ENCODE data around the gene EBNA1BP2.
"Not testable (repeated sequence)": the region's sequence is repeated elsewhere in the genome, so short reads cannot be mapped to it uniquely, and the experiment has no call there.

The EBNA1BP2 gene

DNA sequence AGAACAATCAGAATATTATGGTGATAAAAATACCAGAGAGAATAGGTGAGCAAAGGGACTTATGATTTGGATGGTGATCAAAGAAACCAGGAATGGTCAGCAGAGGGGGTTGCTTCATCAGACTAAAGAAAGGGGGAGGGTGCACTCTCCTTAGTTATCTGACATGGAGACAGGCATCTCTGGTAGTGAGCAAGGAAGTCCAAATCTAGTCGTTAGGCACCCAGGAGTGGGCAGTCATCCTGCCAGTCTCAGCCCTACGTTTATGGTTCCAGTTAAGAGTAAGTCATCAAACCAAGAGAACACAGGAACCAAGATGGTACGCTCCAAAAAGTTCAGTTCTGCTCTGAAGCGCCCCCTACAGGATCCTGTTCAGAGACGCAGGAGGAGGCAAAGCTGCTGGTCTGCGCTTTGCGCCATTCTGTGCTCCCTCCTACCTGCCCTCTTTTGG, 28.6 kb downstream of the EBNA1BP2 start:
- Histone ChIP-seq H3K4me1 (ENCODE audit: control insufficient read depth, insufficient read depth, low read length) (peaks cover 5% of the 10 kb centered on the region), H3K36me3 (ENCODE audit: control insufficient read depth, insufficient read depth, low read length) (no peaks in the 10 kb centered on the region), H3K4me3 (ENCODE audit: low read length) (no peak overlapping the region), H3K27me3 (ENCODE audit: control insufficient read depth, insufficient read depth, low read length) (no peaks in the 10 kb centered on the region), H3K27ac (ENCODE audit: low read length) (no peak overlapping the region), H3K9me3 (ENCODE audit: control insufficient read depth, insufficient read depth, low read length) (no peaks in the 10 kb centered on the region)
- no CpG with 5 or more reads among the region's 7 CpGs for WGBS (ENCODE audit: insufficient coverage, insufficient read length)
- DNase-seq (ENCODE audit: low read depth, low spot score), result peak; percentile 70

DNA sequence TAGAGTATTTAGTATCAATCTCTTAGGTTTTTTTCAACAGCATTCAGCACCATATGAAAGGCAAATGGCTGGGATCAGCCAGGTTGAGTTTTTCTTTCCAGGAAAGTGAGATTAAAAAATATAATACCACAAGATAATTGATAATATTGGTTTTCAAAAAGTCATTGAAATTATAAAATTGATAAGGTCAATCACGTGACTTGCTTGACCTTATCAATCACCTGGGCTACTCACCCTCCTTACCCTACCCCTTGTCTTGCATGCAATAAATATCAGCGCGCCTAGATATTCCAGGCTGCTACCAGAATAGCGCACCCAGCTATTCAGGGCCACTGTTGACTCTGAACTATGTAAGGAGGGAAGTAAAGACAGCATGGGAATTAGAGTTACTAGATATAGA, 31.5 kb downstream of the EBNA1BP2 start:
- Histone ChIP-seq H3K27me3 (ENCODE audit: control insufficient read depth, insufficient read depth, low read length) (no peaks in the 10 kb centered on the region), H3K4me1 (ENCODE audit: control insufficient read depth, insufficient read depth, low read length) (peaks cover 2% of the 10 kb centered on the region; the same call in 1 of the 2 replicates), H3K9me3 (ENCODE audit: control insufficient read depth, insufficient read depth, low read length) (no peaks in the 10 kb centered on the region), H3K36me3 (ENCODE audit: control insufficient read depth, insufficient read depth, low read length) (no peaks in the 10 kb centered on the region; the same call in 1 of the 2 replicates), H3K4me3 (ENCODE audit: low read length) (no peak overlapping the region), H3K27ac (ENCODE audit: low read length) (no peak overlapping the region)
- DNase-seq (ENCODE audit: low read depth, low spot score), result no peak
- no CpG with 5 or more reads among the region's 4 CpGs for WGBS (ENCODE audit: insufficient coverage, insufficient read length)

DNA sequence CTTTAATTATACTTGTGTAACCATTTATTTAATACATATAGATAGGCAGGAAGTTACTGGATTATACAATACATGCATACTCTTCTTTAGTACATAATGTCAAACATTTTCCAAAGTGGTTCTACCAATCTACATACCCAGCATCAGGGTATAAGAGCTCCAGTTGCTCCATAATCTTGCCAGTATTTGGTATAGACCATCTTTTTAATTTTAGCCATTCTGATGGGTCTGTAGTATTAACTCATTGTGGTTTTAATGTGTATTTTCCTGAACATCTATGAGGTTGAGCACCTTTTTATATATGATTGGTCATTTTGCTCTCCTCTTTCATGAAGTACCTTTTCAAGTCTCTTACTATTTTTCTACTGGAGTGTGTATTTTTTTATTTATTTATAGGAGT, 32.1 kb downstream of the EBNA1BP2 start:
- Histone ChIP-seq H3K4me1 (ENCODE audit: control insufficient read depth, insufficient read depth, low read length) (peaks cover 2% of the 10 kb centered on the region; the same call in 1 of the 2 replicates), H3K4me3 (ENCODE audit: low read length) (no peak overlapping the region), H3K36me3 (ENCODE audit: control insufficient read depth, insufficient read depth, low read length) (no peaks in the 10 kb centered on the region; the same call in 1 of the 2 replicates), H3K9me3 (ENCODE audit: control insufficient read depth, insufficient read depth, low read length) (no peaks in the 10 kb centered on the region), H3K27me3 (ENCODE audit: control insufficient read depth, insufficient read depth, low read length) (no peaks in the 10 kb centered on the region), H3K27ac (ENCODE audit: low read length) (no peak overlapping the region)
- no peak for DNase-seq (ENCODE audit: low read depth, low spot score)

DNA sequence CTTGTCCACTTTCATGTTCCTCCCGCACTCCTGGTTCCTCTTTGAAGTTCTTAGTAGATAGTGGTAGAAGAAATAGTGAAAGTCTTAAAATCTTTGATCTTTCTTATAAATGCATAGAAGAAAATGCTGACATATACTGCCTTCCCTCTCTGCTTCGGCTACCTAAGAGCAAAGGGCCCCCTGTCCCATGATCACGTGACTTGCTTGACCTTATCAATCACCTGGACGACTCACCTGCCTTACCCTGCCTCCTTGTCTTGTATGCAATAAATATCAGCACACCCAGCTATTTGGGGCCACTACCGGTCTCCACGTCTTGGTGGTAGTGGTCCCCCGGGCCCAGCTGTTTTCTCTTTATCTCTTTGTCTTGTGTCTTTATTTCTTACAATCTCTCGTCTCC, 32.8 kb downstream of the EBNA1BP2 start:
- not testable (repeated sequence) for H3K27ac ChIP-seq (ENCODE audit: low read length); H3K36me3 ChIP-seq (ENCODE audit: control insufficient read depth, insufficient read depth, low read length); H3K4me1 ChIP-seq (ENCODE audit: control insufficient read depth, insufficient read depth, low read length); H3K9me3 ChIP-seq (ENCODE audit: control insufficient read depth, insufficient read depth, low read length); DNase-seq (ENCODE audit: low read depth, low spot score); H3K27me3 ChIP-seq (ENCODE audit: control insufficient read depth, insufficient read depth, low read length); H3K4me3 ChIP-seq (ENCODE audit: low read length)
- WGBS (ENCODE audit: insufficient coverage, insufficient read length), result no CpG with 5 or more reads among the region's 8 CpGs

DNA sequence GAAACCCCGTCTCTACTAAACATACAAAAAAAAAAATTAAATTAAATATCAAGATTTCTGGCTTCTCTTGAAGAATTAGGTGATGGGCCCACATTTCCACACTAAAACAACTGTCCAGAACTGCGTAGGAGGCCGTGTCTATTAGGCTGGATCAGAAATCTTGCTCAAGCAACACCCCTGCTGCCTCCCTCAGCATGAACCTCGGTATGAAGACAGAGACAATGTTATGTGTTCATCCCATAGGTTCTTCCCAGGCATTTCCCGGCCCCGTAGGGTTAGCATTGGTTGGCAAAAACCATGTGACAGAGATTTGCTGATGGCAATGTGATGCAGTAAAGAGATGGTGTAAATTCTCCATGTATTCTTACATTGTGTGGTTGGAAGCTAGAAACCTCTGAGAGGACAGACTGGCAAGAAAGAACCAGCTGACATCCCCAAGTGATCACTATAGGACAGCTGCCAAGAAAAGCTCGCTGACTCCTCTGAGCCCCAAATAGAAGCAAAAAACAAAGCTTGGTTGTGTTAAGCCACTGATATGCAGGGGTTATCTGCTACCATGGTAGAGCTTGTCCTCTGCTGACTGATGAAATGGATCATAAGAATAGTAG, 34.5 kb downstream of the EBNA1BP2 start:
- no peaks in the 10 kb centered on the region for H3K4me1 ChIP-seq (ENCODE audit: control insufficient read depth, insufficient read depth, low read length)
- H3K36me3 ChIP-seq (ENCODE audit: control insufficient read depth, insufficient read depth, low read length), result no peaks in the 10 kb centered on the region; the same call in 1 of the 2 replicates
- no CpG with 5 or more reads among the region's 7 CpGs for WGBS (ENCODE audit: insufficient coverage, insufficient read length)
- H3K27me3 ChIP-seq (ENCODE audit: control insufficient read depth, insufficient read depth, low read length), result no peaks in the 10 kb centered on the region
- H3K27ac ChIP-seq (ENCODE audit: low read length), result no peak overlapping the region
- no peak for DNase-seq (ENCODE audit: low read depth, low spot score)
- H3K9me3 ChIP-seq (ENCODE audit: control insufficient read depth, insufficient read depth, low read length), result no peaks in the 10 kb centered on the region; the same call in none of the 2 replicates
- H3K4me3 ChIP-seq (ENCODE audit: low read length), result no peak overlapping the region

DNA sequence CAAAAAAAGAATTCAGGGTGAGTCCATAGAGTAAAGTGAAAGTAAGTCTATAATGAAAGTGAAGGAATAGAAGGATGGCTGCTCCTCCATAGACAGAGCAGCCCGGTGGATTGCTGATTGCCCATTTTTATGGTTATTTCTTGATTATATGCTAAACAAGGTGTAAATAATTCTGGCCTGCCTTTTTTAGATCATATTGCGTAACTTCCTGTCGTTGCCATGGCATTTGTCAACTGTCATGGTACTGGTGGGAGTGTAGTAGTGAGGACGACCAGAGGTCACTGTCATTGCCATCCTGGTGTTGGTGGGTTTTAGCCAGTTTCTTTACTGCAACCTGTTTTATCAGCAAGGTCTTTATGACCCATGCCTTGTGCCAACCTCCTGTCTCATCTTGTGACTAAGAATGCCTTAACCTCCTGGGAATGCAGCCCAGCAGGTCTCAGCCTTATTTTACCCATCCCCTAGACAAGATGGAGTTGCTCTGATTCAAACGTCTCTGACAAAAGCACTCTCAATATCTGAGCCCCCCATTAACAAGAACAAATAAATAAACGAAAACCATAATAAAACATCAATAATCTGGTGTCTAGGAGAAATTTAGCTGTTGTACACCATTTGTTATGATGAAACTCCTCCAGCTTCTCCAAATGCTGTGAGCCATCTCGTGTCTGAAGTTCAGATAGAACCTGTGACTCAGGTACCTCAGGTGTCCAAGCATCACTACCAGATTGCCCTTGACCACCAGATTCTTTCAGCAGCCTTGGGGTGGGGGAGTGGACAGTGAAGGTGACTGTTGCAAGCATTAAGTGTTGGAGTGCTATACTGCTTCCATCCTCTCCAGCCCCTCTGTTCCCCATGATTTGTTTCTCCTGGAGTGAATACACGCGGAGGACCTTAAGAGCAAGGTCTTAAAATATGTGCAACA, 36.0 kb downstream of the EBNA1BP2 start:
- Histone ChIP-seq H3K27ac (ENCODE audit: low read length) (no peak overlapping the region), H3K4me1 (ENCODE audit: control insufficient read depth, insufficient read depth, low read length) (no peaks in the 10 kb centered on the region), H3K4me3 (ENCODE audit: low read length) (no peak overlapping the region), H3K9me3 (ENCODE audit: control insufficient read depth, insufficient read depth, low read length) (no peaks in the 10 kb centered on the region; the same call in none of the 2 replicates), H3K27me3 (ENCODE audit: control insufficient read depth, insufficient read depth, low read length) (no peaks in the 10 kb centered on the region), H3K36me3 (ENCODE audit: control insufficient read depth, insufficient read depth, low read length) (no peaks in the 10 kb centered on the region; the same call in 1 of the 2 replicates)
- WGBS (ENCODE audit: insufficient coverage, insufficient read length), result no CpG with 5 or more reads among the region's 9 CpGs
- no peak for DNase-seq (ENCODE audit: low read depth, low spot score)

DNA sequence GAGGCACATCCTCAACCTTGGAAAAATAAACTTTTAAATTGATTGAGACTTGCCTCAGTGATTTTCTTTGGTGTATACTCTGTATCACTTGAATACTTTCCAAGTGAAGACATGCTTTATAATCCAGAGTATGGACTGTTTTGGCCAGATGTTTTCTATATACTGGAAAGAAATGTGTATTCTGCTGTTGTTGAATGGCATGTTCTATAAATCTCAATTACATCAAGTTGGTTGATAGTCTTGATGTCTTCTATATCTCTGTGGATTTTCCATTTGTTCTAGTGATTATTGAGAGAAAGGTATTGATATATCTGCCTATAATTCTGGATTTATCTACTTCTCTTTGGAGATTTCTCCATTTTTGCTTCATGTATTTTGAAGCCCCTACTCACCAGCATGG, 37.5 kb downstream of the EBNA1BP2 start:
- no peaks in the 10 kb centered on the region for H3K27me3 ChIP-seq (ENCODE audit: control insufficient read depth, insufficient read depth, low read length)
- no peaks in the 10 kb centered on the region for H3K4me1 ChIP-seq (ENCODE audit: control insufficient read depth, insufficient read depth, low read length)
- H3K4me3 ChIP-seq (ENCODE audit: low read length), result no peak overlapping the region
- no peaks in the 10 kb centered on the region; the same call in 1 of the 2 replicates for H3K36me3 ChIP-seq (ENCODE audit: control insufficient read depth, insufficient read depth, low read length)
- no peak overlapping the region for H3K27ac ChIP-seq (ENCODE audit: low read length)
- no peak for DNase-seq (ENCODE audit: low read depth, low spot score)
- no peaks in the 10 kb centered on the region; the same call in none of the 2 replicates for H3K9me3 ChIP-seq (ENCODE audit: control insufficient read depth, insufficient read depth, low read length)

DNA sequence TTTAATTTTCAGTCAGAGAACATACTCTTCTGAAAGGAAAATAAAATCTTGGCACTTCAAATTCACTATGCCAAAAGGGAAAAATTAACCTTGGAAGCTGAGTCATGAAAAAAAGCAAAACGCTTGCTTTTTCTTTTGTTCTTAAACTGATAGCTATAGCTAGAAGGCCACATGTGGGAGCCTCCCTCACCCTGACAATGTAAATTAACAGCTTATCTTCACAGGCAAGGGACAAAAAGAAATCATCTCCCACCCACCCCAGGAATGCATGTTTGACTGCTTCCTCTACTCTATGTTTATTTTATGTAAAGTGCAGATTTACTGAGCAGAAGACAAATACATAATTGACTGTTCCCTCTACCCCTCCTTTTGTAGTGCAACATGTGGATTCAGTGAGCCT, 38.0 kb downstream of the EBNA1BP2 start:
- Histone ChIP-seq H3K4me1 (ENCODE audit: control insufficient read depth, insufficient read depth, low read length) (no peaks in the 10 kb centered on the region), H3K9me3 (ENCODE audit: control insufficient read depth, insufficient read depth, low read length) (no peaks in the 10 kb centered on the region; the same call in none of the 2 replicates), H3K27ac (ENCODE audit: low read length) (no peak overlapping the region), H3K27me3 (ENCODE audit: control insufficient read depth, insufficient read depth, low read length) (no peaks in the 10 kb centered on the region), H3K36me3 (ENCODE audit: control insufficient read depth, insufficient read depth, low read length) (no peaks in the 10 kb centered on the region; the same call in 1 of the 2 replicates), H3K4me3 (ENCODE audit: low read length) (no peak overlapping the region)
- DNase-seq (ENCODE audit: low read depth, low spot score), result no peak
- no CpG with 5 or more reads among the region's 1 CpG for WGBS (ENCODE audit: insufficient coverage, insufficient read length)

DNA sequence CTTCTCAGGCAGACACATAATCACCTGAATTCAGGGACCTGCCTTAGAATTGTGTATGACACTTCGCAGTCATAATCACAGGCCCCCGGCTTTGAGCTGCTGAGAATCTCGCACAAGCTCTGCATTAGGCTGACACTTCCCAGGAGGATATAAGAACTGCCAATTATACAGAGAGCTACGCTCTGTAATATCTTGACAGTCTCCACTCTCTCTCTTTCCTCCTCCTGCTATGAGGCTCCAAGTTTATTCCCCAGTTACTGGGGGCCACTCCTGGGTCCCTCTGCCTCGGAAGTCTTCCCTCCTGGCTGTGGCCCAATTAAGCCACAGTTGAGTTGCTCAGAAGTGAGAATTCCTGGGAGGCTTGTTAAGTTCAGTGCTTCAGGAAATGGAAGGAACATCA, 42.7 kb downstream of the EBNA1BP2 start:
- no peaks in the 10 kb centered on the region for H3K27me3 ChIP-seq (ENCODE audit: control insufficient read depth, insufficient read depth, low read length)
- no CpG with 5 or more reads among the region's 5 CpGs for WGBS (ENCODE audit: insufficient coverage, insufficient read length)
- no peak overlapping the region for H3K27ac ChIP-seq (ENCODE audit: low read length)
- H3K36me3 ChIP-seq (ENCODE audit: control insufficient read depth, insufficient read depth, low read length), result no peaks in the 10 kb centered on the region; the same call in 1 of the 2 replicates
- no peak for DNase-seq (ENCODE audit: low read depth, low spot score)
- H3K4me3 ChIP-seq (ENCODE audit: low read length), result no peak overlapping the region
- no peaks in the 10 kb centered on the region for H3K4me1 ChIP-seq (ENCODE audit: control insufficient read depth, insufficient read depth, low read length)
- H3K9me3 ChIP-seq (ENCODE audit: control insufficient read depth, insufficient read depth, low read length), result no peaks in the 10 kb centered on the region; the same call in 1 of the 2 replicates

DNA sequence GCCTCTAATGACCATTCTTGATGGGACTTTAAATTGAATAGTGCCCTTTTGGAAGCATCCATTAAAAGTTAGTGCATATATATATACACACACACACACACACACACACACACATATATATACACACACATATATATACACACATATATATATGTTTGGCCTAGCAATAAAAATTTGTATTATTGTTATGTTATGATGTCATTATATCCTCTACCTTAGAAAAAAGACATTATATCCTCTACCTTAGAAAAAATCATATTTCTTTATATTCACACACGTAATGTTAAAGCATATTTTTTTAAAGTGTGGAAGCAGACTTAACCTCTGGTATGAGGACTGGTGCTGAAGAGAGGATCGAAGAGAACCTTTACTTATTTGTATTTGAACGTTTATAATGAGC, 43.3 kb downstream of the EBNA1BP2 start:
- H3K27me3 ChIP-seq (ENCODE audit: control insufficient read depth, insufficient read depth, low read length), result no peaks in the 10 kb centered on the region
- H3K36me3 ChIP-seq (ENCODE audit: control insufficient read depth, insufficient read depth, low read length), result no peaks in the 10 kb centered on the region; the same call in 1 of the 2 replicates
- no CpG with 5 or more reads among the region's 3 CpGs for WGBS (ENCODE audit: insufficient coverage, insufficient read length)
- H3K9me3 ChIP-seq (ENCODE audit: control insufficient read depth, insufficient read depth, low read length), result no peaks in the 10 kb centered on the region
- no peaks in the 10 kb centered on the region for H3K4me1 ChIP-seq (ENCODE audit: control insufficient read depth, insufficient read depth, low read length)
- DNase-seq (ENCODE audit: low read depth, low spot score), result no peak
- H3K4me3 ChIP-seq (ENCODE audit: low read length), result no peak overlapping the region
- no peak overlapping the region for H3K27ac ChIP-seq (ENCODE audit: low read length)

Measured in iPS DF 6.9 (cell line).